NCI-H2196 treated with DMSO at 0.1 percent for 48 hours (cell line): ENCODE results near the gene DNAJC27.

Source experiments
- DNase-seq: peaks from one replicate; lab custom pipeline; 2025; ENCODE audit not compliant: unreplicated experiment; lab: John Stamatoyannopoulos, UW

Gene DNAJC27

DNA sequence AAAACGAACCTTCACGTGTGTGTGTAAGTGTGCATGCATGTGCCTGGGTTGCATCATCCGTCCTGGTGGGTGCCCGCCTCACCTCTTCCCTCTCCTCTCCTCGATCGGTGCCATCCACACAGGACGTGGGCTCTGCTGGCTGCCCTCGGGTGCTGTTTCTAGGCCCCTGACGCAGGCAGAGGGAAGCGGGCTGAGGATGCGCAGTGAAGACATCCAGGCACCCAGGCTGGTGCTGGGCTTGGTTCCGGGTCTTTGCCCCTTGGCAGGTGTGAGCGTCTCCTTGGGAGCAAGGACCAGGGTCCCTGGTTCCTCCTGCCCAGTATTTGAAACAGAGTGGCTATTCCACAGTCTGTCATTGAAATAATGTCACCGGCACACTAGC lies 45.5 kb downstream of the DNAJC27 start:
- DNase-seq: no peak

GRCh38 chr2:24925815-24926214 lies 45.9 kb downstream of the DNAJC27 start:
- DNase-seq: no peak

GRCh38 chr2:24924732-24925131 lies 47.0 kb downstream of the DNAJC27 start:
- no peak for DNase-seq

- no peak for DNase-seq
These were observed 47.5 kb downstream of the DNAJC27 start for GRCh38 chr2:24924266-24924665.

DNA sequence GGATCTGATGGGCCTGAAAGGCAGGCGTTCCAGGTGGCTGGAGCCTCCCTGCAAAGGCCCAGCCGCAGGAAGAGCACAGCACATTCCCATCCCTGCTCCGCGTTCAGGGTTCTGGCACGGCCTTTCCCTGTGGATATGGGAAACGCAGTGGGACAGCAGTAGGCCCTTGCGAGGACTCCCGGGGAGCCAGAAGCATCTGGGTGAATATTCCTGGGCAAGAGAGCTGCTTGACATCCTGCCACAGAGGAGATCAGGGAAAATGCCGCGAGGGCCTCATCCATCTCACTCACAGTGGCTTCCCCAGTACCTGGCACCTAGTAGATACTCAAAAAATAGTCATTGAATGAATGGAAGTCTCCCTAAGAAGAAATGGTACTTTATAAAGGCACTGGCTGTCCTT lies 48.6 kb downstream of the DNAJC27 start:
- no peak for DNase-seq

DNA sequence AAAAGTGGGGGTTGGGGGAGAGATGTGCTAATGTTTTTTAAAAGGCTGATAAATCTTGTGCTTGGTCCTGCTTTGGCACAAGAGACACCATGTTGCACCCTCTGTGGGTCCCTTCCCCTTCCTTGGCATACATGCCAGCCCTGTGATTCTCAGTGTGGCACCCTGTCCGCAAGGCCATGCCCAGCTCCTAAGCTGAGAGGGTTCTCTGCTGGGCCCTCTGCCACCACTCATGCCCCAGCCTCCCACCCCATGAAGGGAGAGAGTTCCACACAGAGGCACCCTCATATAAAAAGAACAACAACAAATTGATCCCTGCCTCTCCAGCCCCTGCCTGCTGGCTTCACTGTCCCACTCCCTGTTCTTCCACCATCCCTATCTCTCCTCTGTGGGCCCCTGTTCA lies 49.2 kb downstream of the DNAJC27 start:
- DNase-seq: no peak

DNA sequence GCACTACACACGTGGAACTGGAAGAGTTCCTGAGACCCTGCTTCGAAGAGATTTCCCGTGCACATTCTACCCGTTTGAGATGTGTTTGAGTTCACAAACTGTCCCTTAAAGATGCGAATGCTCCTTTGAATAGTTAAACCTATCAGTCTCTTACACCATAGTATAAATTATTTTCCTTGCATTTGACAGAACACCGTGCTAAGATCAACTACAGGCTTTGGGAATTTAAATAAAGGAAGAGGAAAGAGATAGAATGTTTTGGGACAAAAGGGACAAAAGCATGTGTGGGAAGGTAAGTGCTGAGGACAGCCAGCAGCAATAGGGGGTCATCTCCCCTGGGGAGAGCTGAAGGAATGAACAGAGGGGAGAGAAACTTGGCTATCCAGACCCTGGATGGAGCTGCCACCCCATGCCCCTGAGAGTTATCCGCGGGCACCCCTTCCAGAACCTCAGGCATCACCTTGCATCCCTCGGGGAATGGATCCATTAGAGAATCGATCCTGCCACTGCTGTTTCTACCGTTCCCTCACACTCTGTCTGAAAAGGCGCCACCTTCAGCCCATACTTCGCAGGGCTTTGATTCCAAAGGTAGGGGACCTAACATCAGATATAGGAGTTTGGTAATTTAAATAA lies 50.8 kb downstream of the DNAJC27 start:
- no peak for DNase-seq

DNA sequence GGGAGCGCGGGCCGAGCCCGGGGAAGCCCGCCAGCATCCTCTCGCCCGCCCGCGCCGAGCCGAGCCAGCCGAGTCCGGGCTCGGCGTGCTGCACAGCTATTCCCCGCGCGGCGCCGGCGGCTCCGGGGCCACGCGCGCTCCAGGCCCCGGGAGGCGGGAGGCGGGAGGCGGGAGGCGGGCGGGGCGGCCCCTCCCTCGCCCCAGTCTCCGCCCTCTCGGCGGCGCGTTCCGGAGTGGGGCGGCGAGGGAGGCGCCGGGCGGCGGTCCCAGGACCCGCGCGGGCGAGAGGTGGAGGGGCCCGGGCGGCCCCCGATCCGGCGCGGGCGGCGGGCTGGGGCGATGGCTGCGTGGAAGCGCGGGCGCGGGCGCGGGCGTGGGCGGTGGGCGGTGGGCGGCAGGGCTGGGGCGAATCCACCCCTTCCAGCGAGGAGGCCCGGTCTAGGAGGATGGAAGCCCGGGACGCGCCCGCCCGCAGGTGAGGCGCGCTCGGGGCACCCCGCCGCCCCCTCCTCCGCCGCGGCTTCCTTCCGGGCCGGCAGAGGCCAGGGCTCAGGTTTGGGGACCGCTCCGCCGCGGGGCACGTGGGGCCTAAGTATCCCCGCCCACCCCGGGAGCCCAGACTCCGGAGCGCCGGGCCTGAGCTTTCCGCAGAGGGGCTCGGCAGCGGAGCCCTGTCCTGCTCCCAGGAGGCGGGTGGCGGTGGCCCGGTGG lies 51.5 kb downstream of the DNAJC27 start, which contains the start of gene ADCY3:
Gene ADCY3 (minus strand): TSS at position 140 of the 711 bp plus-strand sequence. CDS start 1,250 bp downstream, outside the sequence.
- DNase-seq: no peak

- DNase-seq: no peak
These were observed 52.2 kb downstream of the DNAJC27 start for GRCh38 chr2:24919506-24920097.

GRCh38 chr2:24919037-24919505 lies 52.7 kb downstream of the DNAJC27 start:
- DNase-seq: no peak

GRCh38 chr2:24918326-24919036 lies 53.3 kb downstream of the DNAJC27 start:
- no peak for DNase-seq

- DNase-seq: no peak
These were observed 53.9 kb downstream of the DNAJC27 start for GRCh38 chr2:24917731-24918325.

- no peak for DNase-seq
These were observed 54.7 kb downstream of the DNAJC27 start for GRCh38 chr2:24917086-24917485.

GRCh38 chr2:24915796-24916195 lies 56.0 kb downstream of the DNAJC27 start:
- no peak for DNase-seq

DNA sequence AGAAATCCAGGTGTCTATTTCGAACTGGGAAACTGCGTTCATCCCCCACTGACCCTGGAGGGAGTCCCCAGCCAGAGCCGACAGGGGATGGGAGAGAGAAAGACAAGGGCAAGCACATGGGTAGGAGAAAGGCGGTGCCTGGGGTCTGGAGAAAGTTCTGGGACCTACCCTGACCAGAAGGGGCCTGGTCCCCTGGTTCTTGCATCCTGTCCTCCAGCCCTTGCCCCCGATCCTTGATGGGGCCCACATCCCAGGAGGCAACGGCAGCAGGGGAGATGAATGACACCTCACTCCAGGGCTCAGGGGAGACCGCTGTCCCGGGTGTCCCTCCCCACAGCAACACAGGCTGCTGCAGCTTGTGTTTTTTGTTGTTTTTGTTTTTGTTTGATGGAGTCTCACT lies 56.6 kb downstream of the DNAJC27 start:
- DNase-seq: no peak

- DNase-seq: no peak
These were observed 57.0 kb downstream of the DNAJC27 start for GRCh38 chr2:24914713-24915112.

DNA sequence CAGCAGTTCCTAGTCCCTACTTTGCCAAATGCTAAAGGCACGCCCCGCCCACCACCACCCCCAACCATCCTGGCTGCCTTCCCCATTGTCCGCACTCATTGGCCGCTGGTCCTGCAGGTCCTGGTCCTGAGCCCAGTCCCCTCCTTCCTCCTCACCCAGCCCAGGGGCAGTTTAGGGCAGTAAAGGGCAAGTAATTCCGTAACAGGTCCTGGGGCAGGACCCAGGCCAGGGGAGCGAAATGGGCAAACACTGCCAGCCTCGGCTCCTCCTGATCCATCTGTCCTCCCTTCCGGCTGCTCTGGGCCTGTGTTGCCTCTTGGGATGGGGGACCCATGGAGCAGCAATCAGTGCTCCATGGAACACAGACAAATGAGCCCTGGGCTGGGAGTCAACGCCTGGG lies 57.8 kb downstream of the DNAJC27 start:
- no peak for DNase-seq

- DNase-seq: no peak
These were observed 58.8 kb downstream of the DNAJC27 start for GRCh38 chr2:24912986-24913385.

DNA sequence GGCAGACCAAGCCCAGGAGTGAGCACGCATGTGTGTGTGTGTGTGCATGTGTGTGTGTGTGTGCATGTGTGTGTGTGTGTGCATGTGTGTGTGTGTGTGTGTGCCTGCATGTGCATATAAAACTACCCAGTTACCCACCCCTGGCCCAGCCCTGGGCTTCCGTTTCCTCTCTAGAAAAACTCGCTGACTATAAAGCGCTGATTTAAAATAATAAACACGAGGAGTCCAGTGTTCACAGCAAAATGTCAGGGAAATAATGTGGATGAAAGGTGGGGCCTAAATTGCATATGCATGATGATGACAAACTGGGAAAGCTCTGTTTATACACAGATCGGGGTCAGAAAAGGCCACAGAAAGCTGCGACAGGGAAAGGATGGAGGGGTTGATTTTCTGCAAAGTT lies 59.2 kb downstream of the DNAJC27 start:
- no peak for DNase-seq

GRCh38 chr2:24910245-24910644 lies 61.5 kb downstream of the DNAJC27 start:
- no peak for DNase-seq

DNA sequence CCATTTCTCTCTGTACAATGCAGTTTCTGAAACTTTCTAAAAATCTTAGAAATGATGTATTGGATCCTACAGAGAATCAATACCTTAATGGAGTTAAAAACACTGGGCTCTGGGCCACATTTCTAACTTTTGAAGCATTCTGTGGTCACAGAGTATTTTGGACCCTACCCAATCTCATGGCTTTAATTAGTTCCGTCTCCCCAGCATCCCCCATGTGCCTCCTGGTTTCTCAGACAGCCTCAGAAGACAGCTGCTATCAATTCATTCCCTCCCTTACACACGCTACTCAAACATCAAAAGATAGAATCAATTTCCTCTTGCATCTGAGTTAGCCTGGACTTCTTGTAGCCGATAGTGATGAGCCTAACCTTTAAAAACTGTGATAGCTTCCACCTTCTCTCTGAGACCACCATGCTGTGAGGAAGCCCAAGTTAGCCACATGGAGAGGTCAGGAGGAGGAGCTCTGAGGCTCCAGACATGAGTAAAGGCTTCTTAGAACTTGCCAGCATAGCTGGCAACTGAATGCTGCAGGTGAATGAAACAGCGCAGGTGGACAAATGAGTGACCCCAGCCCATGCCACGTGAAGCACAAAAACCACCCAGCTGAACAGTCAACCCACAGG lies 62.1 kb downstream of the DNAJC27 start:
- no peak for DNase-seq
